T47D (cell line): ENCODE measurements around the gene PCDHA10.

Experiments
- DNase-seq, 2 experiments: peaks; one replicate each; pipeline versions ENCODE4 v3.0.0 to v3.0.0-alpha.2; 2011 to 2012; ENCODE audit warnings: low read depth in 1 of 2, low spot score in 1 of 2
- JUND ChIP-seq: IDR thresholded peaks from 2 replicates; pipeline ENCODE4 v1.6.1; 2012; ENCODE audit warnings: low read depth
- in situ Hi-C: cut with HindIII; loops from 2 replicates; pipeline ENCODE4 v1.10.0; 2016; ENCODE audit warnings: low sequenced_read_pairs, low pct_unique_long_range_greater_than_20kb

PCDHA10 gene

GRCh38 chr5:140881889-140882590 is 26.3 kb downstream of the PCDHA10 start, which contains the start of gene PCDHA13:
TSS of gene PCDHA13 (plus strand) at chr5:140882124. CDS start at chr5:140882269, 145 bp downstream.
- TF ChIP-seq JUND, result no peak
- peak in 1 of 2 experiments; percentile 62 for DNase-seq
- in situ Hi-C loops, result no loop called here

GRCh38 chr5:140882591-140882899 is 26.8 kb downstream of the PCDHA10 start:
- in situ Hi-C loops, result no loop called here
- TF ChIP-seq JUND, result no peak
- DNase-seq, result peak; percentile 54 to 75

- in situ Hi-C loops, result no loop called here
- no peak for DNase-seq
Observed at GRCh38 chr5:140883373-140883772, 27.7 kb downstream of the PCDHA10 start.

DNA sequence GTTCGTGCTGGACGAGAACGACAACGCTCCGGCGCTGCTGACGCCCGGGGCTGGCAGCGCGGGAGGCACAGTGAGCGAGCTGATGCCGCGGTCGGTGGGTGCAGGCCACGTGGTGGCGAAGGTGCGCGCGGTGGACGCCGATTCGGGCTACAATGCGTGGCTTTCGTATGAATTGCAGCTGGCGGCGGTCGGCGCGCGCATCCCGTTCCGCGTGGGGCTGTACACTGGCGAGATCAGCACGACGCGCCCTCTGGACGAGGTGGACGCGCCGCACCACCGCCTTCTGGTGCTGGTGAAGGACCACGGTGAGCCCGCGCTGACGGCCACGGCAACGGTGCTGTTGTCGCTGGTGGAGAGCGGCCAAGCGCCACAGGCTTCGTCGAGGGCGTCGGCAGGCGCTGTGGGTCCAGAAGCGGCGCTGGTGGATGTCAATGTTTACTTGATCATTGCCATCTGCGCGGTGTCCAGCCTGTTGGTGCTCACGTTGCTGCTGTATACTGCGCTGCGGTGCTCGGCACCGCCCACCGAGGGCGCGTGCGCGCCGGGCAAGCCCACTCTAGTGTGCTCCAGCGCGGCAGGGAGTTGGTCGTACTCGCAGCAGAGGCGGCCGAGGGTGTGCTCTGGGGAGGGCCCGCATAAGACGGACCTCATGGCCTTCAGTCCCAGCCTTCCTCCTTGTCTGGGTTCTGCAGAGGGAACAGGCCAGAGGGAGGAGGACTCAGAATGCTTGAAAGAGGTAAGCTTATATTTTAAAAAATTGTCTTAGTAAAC is 28.4 kb downstream of the PCDHA10 start:
- in situ Hi-C loops, result no loop called here
- no peak for TF ChIP-seq JUND
- DNase-seq, result no peak

More at GRCh38 chr5:140883373-140883772, 27.7 kb downstream of the PCDHA10 start:
- TF ChIP-seq JUND, result no peak

- TF ChIP-seq JUND, result no peak
- DNase-seq, result no peak
- in situ Hi-C loops, result no loop called here
Observed at GRCh38 chr5:140916325-140916724, 60.6 kb downstream of the PCDHA10 start.
